GM15510 (cell line): ENCODE results near the gene IQCH.

Experiments
- POLR2A ChIP-seq: IDR thresholded peaks from 3 replicates; pipeline ENCODE4 v1.6.1; 2011; ENCODE audit warnings: borderline replicate concordance; ENCODE audit not compliant: insufficient read length; ENCODE audit errors: extremely low read depth

Gene IQCH

DNA sequence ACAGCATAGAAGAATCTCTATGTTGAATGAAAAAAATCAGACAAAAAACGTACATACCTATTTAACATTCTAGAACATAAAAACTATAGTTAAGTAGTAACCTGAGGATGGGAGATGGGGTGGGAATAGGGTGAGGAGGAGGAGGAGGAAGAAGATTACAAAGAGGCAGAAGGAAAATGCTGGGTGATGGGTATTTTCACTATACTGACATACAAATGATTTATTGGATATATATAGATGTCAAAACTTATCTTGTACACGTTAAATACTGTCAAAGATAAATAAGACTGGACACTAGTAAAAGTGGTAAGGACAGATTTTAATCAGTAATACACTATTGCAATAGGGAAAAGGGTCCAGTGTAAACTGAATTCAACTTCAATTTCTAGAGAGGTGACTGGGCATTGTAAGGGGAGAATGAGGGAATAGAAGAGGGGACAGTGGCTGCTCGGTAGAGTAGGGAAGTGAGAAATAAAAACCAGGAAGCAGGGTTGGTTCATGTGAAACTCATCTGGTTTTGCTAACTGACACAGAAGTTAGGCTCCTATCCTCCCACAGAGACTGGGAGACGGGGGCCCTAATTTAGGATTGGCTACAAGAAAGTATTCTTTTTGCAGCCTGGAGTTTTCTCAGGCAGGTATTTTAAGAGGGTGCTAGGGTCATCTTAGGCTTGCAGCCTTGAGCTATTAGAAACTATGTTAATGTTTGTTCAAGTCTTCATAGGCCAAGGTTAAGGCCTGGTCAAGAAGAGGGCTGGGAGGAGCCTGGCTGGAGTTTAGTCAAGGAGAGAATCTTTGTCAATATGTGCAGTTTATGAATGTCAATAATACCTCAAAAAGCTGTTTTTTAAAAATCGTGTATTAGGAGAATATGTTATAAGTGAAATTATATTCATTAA, 251.3 kb downstream of the IQCH start:
- TF ChIP-seq POLR2A, result no peak

- no peak for TF ChIP-seq POLR2A
These were observed 252.5 kb downstream of the IQCH start for GRCh38 chr15:67506775-67507747.

DNA sequence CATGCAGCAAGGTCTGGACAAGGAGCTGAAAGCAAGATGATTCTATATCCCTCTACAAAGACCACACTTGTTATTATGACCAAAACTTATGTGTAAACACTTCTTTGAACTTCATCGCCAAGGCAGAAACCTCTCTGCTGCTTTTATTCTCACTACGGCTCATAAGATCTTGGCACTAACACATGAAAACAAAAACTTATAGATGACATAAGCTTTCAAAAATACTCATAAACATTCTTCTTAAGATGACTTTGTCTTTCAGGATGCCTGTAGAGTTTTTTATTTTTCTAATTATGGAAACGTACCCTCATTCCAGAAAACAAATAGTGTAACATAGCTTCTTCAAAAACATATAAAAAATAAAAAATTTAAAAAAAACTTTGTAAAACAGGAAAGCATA, 253.8 kb downstream of the IQCH start:
- no peak for TF ChIP-seq POLR2A

- TF ChIP-seq POLR2A, result no peak
These were observed 255.3 kb downstream of the IQCH start for GRCh38 chr15:67509918-67510317.

- no peak for TF ChIP-seq POLR2A
These were observed 256.1 kb downstream of the IQCH start for GRCh38 chr15:67510597-67511190.

GRCh38 chr15:67511606-67512005, 257.0 kb downstream of the IQCH start:
- no peak for TF ChIP-seq POLR2A

DNA sequence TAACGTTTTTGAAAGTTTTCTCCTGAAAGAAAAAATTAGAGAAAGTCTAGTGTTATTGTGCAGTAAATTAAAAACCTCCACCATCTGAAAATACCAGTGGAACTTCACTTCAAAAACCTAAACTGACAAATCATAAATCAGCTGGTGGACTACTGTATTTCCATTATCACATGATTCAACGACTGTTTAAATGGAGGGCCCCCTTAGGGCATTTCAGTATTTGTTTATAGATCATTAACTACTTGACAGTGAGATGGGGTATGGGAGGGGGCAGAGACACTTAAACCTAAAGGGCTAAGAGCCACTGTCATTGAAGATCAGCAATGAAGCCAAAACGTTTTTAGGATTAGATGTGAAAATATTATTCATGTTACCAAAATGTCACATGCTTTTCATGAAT, 257.6 kb downstream of the IQCH start:
- TF ChIP-seq POLR2A, result no peak

GRCh38 chr15:67512933-67513714, 258.5 kb downstream of the IQCH start:
- no peak for TF ChIP-seq POLR2A

DNA sequence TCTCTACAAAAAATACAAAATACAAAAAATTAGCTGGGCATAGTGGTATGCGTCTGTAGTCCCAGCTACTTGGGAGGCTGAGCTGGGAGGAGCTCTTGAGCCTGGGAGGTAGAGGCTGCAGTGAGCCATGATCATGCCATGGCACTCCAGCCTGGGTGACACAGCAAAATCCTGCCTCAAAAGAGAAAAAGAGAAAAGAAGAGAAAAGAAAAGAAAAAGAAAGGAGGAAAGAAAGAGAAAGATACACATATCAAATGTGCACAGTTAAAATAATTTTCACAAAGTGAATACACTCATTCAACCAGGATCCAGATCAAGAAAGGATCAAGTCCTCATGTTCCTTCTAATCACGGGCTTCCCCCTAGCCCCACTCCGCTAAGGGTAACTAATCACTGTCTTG, 260.5 kb downstream of the IQCH start:
- no peak for TF ChIP-seq POLR2A

GRCh38 chr15:67515557-67515956, 261.0 kb downstream of the IQCH start:
- no peak for TF ChIP-seq POLR2A

DNA sequence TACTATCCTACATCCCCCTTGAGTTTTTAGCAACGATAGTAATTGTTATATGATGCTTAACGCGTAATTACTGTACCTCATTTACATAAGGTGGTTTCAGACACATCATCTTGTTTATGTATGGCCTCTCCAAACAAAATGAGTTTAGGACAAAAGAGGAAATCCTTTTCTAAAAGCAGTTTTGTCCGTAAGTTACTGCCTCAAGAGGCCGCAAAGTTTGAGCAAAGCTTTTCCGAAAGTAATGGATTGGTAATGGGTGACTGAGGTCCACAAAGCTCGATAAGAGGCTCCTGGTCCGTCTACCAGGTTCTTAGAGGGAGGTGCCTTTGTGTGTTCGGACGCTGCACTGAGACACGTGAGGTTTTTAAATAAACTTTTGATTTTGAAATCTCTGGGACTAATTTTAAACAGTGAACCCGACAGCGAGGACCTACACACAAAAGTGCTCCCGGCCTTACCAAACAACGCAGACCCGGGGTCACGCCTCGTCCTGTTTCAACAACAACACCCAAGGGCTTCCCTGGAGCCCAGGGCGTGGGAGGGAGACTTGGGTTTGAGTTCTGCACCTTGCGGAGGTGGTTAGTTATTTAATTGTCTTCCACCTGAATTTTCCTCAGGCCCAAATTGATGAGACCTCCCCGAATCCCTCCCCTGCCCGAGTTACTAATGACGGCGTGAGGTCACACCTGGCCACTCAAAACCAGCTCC, 265.9 kb downstream of the IQCH start:
- no peak for TF ChIP-seq POLR2A

DNA sequence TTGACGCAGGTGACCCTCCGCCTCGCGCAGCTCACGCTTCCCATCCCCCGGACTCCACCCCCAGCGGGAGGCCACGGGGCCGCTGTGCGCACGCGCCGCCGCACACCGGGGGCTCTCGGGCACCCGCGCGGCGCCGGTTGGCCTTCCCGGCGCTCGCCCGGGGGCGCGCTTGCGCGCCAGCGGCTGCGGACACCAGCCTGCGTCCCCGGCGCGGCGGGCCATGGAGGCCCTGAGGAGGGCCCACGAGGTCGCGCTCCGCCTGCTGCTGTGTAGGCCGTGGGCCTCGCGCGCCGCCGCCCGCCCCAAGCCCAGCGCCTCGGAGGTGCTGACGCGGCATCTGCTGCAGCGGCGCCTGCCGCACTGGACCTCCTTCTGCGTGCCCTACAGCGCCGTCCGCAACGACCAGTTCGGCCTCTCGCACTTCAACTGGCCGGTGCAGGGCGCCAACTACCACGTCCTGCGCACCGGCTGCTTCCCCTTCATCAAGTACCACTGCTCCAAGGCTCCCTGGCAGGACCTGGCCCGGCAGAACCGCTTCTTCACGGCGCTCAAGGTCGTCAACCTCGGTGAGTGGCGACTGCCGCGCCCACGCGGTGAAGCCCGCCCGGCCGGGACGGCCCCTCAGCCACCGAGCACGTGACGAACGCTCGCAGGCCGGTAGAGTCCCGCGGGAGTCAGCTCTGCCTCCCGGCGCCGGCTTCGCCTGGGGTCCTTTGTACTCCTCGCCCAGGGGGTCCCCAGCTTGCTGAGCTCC, 266.6 kb downstream of the IQCH start, which contains the start of gene C15orf61:
Gene C15orf61, plus strand, starts transcription at position 103 of the 754 bp plus-strand sequence. Its CDS starts 118 bp downstream, at position 221.
- peak; percentile 85 for TF ChIP-seq POLR2A

DNA sequence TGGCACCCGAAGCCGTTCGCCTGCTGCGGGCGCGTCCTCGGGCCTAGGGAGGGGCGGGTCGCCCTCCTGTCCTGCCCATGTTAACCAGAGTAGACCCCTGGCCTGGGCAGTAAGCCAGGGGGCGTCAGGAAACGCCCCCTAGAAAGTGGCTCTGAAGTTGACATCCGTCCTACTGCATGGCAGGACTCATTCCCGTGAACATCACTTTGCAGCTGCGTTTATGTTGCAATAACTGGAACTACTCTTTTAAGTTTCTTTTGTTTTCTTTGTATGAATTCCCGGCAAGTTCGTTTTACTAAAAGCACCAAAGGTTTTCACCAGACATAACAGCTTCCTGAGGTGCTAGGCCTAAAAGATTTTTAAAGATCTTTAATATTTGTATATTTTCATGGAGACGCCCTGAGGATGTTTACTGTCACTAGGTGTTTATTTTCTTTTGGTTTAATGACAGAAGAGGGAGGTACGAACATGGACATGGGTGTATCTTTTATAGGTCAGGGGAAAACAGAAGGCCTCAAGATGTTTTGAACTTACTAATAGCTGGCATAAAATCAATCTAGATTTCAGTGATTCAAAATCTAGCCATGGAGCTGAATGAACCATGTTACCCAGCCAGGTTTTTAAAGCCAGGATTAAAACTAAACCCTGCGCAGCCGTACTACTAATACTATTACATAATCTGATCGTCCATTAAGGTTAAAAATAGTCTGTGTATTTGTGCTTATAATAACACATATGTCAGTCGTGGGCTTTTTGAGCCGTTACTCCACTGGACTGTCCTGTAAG, 267.4 kb downstream of the IQCH start:
- no peak for TF ChIP-seq POLR2A

DNA sequence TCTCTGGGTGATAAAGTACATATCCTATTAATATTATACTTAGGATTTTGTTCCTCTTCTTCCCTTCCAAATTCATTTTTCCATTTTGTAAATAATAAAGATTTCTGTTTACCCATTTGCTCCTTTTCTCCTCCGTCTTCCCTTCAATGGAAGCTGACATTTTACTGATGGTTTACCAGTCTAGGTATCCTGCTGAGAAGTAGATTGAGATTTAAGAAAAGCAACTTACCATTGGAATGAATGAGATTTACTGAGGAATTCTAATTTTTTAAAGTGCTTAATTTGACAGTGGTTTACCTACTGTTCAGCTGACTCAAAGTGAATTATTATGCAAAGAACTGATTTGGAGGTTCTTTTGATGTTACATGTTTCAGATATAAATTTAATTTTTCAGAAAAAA, 268.7 kb downstream of the IQCH start:
- no peak for TF ChIP-seq POLR2A
